ENCODE data around the gene SPAG17. TPM values are rescaled to one million over a fixed set of nuclear protein-coding genes. Genes with fewer than 3 reads are reported as not detected.

SPAG17 gene
- polyA plus RNA-seq, 1 experiment: not detected

DNA sequence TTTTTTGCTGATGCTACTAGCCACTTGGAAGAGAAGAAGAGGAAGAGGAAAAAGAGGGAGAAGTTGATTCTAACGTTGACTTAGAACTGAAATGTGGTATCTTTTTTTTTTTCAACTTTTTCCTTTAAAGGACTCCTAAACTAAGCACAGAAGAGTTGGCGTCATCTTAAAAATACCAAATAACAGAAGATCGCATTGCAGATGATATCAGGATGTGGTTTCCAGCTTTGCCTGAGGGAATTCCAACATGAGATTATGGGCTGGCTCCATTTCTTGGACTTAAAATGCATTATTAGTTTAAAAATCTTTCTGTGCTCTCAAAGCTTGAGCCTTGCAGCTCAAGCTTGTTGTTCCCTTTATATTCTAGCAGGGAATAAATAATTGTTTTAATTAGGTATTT, 225.7 kb downstream of the SPAG17 start:
- ChIA-PET CTCF (no interaction called here), POLR2A (no interaction called here)
- no peak for DNase-seq (ENCODE audit: low read depth, low spot score)
- Histone ChIP-seq H3K27me3 (ENCODE audit: control insufficient read depth, insufficient read depth, low read length) (no peaks in the 10 kb centered on the region), H3K4me3 (ENCODE audit: low read depth, low read length) (no peak overlapping the region), H3K27ac (ENCODE audit: low read depth, low read length) (no peak overlapping the region), H3K9me3 (ENCODE audit: control insufficient read depth, insufficient read depth, low read length) (no peaks in the 10 kb centered on the region)
- TF ChIP-seq, protein P1, sequence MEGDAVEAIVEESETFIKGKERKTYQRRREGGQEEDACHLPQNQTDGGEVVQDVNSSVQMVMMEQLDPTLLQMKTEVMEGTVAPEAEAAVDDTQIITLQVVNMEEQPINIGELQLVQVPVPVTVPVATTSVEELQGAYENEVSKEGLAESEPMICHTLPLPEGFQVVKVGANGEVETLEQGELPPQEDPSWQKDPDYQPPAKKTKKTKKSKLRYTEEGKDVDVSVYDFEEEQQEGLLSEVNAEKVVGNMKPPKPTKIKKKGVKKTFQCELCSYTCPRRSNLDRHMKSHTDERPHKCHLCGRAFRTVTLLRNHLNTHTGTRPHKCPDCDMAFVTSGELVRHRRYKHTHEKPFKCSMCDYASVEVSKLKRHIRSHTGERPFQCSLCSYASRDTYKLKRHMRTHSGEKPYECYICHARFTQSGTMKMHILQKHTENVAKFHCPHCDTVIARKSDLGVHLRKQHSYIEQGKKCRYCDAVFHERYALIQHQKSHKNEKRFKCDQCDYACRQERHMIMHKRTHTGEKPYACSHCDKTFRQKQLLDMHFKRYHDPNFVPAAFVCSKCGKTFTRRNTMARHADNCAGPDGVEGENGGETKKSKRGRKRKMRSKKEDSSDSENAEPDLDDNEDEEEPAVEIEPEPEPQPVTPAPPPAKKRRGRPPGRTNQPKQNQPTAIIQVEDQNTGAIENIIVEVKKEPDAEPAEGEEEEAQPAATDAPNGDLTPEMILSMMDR (IDR thresholded peaks at IDR 0.05; ENCODE audit: low read depth, low read length): no peak

DNA sequence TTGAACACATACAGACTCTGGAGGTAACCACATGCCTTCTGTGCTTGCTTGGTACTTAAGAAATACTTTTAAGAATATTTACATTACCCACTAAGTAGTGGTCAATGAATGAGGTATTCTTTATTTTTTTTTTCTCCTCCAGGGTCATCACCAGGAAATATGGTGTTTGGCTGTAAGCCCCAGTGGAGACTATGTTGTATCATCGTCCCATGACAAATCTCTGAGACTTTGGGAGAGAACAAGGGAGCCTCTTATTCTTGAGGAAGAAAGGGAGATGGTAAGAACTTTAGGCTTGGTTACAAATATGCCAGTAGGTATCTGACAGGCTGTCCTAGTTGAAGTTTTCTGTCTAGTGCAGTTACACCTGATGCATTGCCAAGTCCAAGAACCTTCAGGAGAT, 232.6 kb downstream of the SPAG17 start:
- POLR2A ChIA-PET: no interaction called here
- TF ChIP-seq, protein P1 (IDR thresholded peaks at IDR 0.05; ENCODE audit: low read depth, low read length): no peak

DNA sequence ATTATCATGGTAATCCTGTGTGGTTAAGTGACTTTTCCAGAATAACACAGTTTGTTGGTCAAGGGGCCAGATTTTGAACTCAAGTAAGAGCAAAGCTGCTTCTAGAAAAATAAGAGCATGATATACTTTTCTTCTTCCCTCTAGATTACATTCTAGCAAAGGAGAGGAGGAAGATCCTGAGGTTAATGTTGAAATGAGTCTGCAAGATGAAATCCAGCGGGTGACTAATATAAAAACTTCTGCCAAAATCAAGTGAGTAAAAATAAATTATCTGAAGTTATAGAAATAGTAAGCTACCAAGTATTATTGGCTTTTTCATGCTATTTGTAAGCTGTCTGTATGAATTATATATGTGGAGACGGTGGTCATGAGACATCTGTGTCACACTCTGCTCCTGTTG, 242.7 kb downstream of the SPAG17 start:
- POLR2A ChIA-PET: no interaction called here
- Histone ChIP-seq H3K9me3 (ENCODE audit: control insufficient read depth, insufficient read depth, low read length) (no peaks in the 10 kb centered on the region), H3K4me3 (ENCODE audit: low read depth, low read length) (no peak overlapping the region), H3K27me3 (ENCODE audit: control insufficient read depth, insufficient read depth, low read length) (no peaks in the 10 kb centered on the region), H3K27ac (ENCODE audit: low read depth, low read length) (no peak overlapping the region)
- CTCF ChIA-PET: interaction anchor here (0.6 to 0.7 kb wide), 2 partner anchors 14 to 65 kb away, joined by 3 read pairs; no protein-coding TSS in a partner anchor
- no peak for DNase-seq (ENCODE audit: low read depth, low spot score)
- TF ChIP-seq, protein P1 (IDR thresholded peaks at IDR 0.05; ENCODE audit: low read depth, low read length): no peak

More for the DNA sequence above, 232.6 kb downstream of the SPAG17 start:
- Histone ChIP-seq H3K4me3 (ENCODE audit: low read depth, low read length) (no peak overlapping the region), H3K27ac (ENCODE audit: low read depth, low read length) (no peak overlapping the region), H3K27me3 (ENCODE audit: control insufficient read depth, insufficient read depth, low read length) (no peaks in the 10 kb centered on the region), H3K9me3 (ENCODE audit: control insufficient read depth, insufficient read depth, low read length) (no peaks in the 10 kb centered on the region)
- no peak for DNase-seq (ENCODE audit: low read depth, low spot score)
- CTCF ChIA-PET: no interaction called here

DNA sequence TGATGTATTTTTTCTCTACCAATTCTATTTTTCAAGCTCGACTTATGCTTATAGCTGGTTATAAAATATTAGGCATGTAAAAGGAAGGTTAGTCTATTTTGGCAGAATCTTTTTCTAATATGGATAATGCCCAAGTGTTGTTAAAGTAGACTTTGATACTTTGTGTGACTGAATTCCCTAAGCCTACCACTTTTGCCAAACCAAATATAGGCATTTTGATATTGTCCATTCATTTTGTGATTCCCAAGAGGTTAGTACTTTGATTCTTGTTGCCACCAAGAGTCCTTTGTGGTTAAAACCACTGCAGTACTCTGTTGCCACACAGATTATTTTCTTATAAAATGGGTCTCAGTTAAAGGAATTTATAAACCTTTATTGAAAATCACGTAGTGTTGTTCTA, 251.3 kb downstream of the SPAG17 start:
- DNase-seq (ENCODE audit: low read depth, low spot score): no peak
- Histone ChIP-seq H3K9me3 (ENCODE audit: control insufficient read depth, insufficient read depth, low read length) (no peaks in the 10 kb centered on the region; the same call in 1 of the 2 replicates), H3K4me3 (ENCODE audit: low read depth, low read length) (no peak overlapping the region), H3K27me3 (ENCODE audit: control insufficient read depth, insufficient read depth, low read length) (no peaks in the 10 kb centered on the region), H3K27ac (ENCODE audit: low read depth, low read length) (no peak overlapping the region)
- POLR2A ChIA-PET: no interaction called here
- TF ChIP-seq, protein P1 (IDR thresholded peaks at IDR 0.05; ENCODE audit: low read depth, low read length): no peak
- CTCF ChIA-PET: no interaction called here

DNA sequence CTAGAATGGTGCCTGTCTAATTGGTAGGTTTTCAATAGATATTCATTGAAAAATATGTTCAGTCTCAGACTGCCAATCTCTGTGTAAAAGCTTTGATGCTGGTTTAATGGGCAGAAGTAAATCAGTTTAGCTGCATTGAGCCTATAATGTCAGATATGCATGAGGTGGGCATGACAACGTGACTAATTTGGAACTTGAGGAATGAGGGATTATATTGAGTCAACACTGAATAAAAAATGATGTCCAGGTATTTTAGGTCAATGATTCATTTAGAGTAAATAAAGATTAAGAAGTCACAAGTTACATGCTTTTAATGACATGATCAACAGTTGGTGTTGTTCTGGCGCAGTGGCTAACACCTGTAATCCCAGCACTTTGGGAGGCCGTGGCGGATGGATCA, 252.5 kb downstream of the SPAG17 start:
- POLR2A ChIA-PET: no interaction called here
- no peak for DNase-seq (ENCODE audit: low read depth, low spot score)
- TF ChIP-seq, protein P1 (IDR thresholded peaks at IDR 0.05; ENCODE audit: low read depth, low read length): no peak
- Histone ChIP-seq H3K4me3 (ENCODE audit: low read depth, low read length) (no peak overlapping the region), H3K27ac (ENCODE audit: low read depth, low read length) (no peak overlapping the region), H3K27me3 (ENCODE audit: control insufficient read depth, insufficient read depth, low read length) (no peaks in the 10 kb centered on the region), H3K9me3 (ENCODE audit: control insufficient read depth, insufficient read depth, low read length) (no peaks in the 10 kb centered on the region; the same call in 1 of the 2 replicates)
- CTCF ChIA-PET: no interaction called here

Data from AG04450 (cell line).